HL-60 (cell line): Measurements from ENCODE around the gene SLC16A5.

ENCODE experiments used
- POLR2AphosphoS5 ChIP-seq: IDR thresholded peaks from 2 replicates; pipeline ENCODE4 v1.6.1; 2012; ENCODE audit warnings: low read depth
- TF ChIP-seq, protein P1 (sequence below): IDR thresholded peaks from 2 replicates; pipeline ENCODE4 v1.6.1; 2012; ENCODE audit warnings: low read depth; ENCODE audit not compliant: insufficient replicate concordance
- TF ChIP-seq, protein P2 (sequence below): IDR thresholded peaks from one replicate; pipeline ENCODE4 v1.5.1; 2011; ENCODE audit warnings: low read length, control low read depth, inconsistent platforms; ENCODE audit not compliant: insufficient read depth

DNA sequence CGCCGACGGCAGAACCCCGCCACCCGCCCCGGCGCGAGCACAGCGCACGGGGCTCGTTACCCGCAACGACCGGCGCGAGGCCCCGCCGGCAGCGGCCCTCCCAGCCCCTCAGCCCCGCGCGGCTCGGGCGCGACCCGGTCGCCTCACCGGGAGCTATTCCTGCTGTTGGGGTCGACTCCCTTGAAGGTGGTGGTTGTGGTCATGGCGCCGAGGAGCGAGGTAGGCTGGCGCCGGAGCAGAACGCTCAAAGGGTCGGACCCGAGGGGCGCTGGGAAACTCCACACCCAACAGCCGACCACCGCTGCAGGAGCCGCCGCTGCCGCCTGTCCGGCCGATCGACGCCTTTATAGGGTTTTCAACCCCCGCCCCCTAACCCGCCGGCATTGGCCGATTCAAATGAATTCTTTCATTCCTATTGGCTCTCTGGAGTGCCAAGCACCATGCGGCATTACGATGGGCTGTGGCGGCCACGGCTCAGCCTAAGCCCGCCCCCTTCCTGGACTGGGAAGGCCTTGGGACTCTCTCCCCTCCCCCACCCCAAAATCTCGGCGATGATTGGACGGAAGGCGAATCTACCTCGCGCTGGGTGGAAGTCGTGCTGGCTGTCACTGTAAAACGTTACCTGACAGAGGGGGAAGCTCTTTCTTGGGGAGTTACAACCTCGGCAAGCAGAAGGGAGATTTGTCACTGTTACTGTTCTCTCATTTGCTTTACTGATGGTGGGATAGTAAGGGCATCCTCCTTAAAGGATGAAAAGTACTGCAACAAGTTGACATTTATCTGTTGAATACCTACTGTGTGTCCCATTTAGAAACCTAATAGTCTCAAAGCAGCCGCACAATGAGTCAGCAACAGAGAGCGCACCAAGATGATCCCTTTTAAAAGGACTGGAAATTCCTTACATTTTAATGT, 66.7 kb downstream of the SLC16A5 start, which contains the start of gene JPT1:
- TF ChIP-seq, protein P1, sequence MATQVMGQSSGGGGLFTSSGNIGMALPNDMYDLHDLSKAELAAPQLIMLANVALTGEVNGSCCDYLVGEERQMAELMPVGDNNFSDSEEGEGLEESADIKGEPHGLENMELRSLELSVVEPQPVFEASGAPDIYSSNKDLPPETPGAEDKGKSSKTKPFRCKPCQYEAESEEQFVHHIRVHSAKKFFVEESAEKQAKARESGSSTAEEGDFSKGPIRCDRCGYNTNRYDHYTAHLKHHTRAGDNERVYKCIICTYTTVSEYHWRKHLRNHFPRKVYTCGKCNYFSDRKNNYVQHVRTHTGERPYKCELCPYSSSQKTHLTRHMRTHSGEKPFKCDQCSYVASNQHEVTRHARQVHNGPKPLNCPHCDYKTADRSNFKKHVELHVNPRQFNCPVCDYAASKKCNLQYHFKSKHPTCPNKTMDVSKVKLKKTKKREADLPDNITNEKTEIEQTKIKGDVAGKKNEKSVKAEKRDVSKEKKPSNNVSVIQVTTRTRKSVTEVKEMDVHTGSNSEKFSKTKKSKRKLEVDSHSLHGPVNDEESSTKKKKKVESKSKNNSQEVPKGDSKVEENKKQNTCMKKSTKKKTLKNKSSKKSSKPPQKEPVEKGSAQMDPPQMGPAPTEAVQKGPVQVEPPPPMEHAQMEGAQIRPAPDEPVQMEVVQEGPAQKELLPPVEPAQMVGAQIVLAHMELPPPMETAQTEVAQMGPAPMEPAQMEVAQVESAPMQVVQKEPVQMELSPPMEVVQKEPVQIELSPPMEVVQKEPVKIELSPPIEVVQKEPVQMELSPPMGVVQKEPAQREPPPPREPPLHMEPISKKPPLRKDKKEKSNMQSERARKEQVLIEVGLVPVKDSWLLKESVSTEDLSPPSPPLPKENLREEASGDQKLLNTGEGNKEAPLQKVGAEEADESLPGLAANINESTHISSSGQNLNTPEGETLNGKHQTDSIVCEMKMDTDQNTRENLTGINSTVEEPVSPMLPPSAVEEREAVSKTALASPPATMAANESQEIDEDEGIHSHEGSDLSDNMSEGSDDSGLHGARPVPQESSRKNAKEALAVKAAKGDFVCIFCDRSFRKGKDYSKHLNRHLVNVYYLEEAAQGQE = peak; percentile 57
- TF ChIP-seq, protein P2, sequence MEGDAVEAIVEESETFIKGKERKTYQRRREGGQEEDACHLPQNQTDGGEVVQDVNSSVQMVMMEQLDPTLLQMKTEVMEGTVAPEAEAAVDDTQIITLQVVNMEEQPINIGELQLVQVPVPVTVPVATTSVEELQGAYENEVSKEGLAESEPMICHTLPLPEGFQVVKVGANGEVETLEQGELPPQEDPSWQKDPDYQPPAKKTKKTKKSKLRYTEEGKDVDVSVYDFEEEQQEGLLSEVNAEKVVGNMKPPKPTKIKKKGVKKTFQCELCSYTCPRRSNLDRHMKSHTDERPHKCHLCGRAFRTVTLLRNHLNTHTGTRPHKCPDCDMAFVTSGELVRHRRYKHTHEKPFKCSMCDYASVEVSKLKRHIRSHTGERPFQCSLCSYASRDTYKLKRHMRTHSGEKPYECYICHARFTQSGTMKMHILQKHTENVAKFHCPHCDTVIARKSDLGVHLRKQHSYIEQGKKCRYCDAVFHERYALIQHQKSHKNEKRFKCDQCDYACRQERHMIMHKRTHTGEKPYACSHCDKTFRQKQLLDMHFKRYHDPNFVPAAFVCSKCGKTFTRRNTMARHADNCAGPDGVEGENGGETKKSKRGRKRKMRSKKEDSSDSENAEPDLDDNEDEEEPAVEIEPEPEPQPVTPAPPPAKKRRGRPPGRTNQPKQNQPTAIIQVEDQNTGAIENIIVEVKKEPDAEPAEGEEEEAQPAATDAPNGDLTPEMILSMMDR = no peak
- TF ChIP-seq POLR2AphosphoS5 = peak; percentile 98
